Nucleus accumbens (tissue), 56 donors: ENCODE measurements around the gene AFMID.
A peak's percentile ranks its signal among the peaks of the same experiment; 100 is the strongest.
"Not testable (repeated sequence)": the region's sequence is repeated elsewhere in the genome, so short reads cannot be mapped to it uniquely, and the experiment has no call there.

ENCODE experiments used
- DNase-seq, 56 donors: peaks; one replicate each; lab custom pipeline; 2025; lab: John Stamatoyannopoulos, UW

Gene AFMID

GRCh38 chr17:78250891-78251772, 64.0 kb downstream of the AFMID start:
- peak in 54 of 56 donors; percentile 25 to 89 (median 72) for DNase-seq

GRCh38 chr17:78251773-78252103, 64.6 kb downstream of the AFMID start:
- no peak for DNase-seq

- DNase-seq: no peak
Measured at GRCh38 chr17:78252111-78252634, 65.0 kb downstream of the AFMID start.

- no peak for DNase-seq
Measured at GRCh38 chr17:78252701-78253635, 65.8 kb downstream of the AFMID start.

- not testable (repeated sequence) for DNase-seq
Measured at GRCh38 chr17:78253636-78253945, 66.4 kb downstream of the AFMID start.

GRCh38 chr17:78253946-78254672, 66.9 kb downstream of the AFMID start:
- peak in 54 of 56 donors; percentile 47 to 91 (median 78) for DNase-seq

- no peak for DNase-seq
Measured at GRCh38 chr17:78255029-78255656, 68.0 kb downstream of the AFMID start.

GRCh38 chr17:78255953-78256706, 69.0 kb downstream of the AFMID start:
- DNase-seq: no peak

- DNase-seq: no peak
Measured at GRCh38 chr17:78256707-78257591, 69.8 kb downstream of the AFMID start.
